ENCODE results near the gene MRGPRG.
"Not testable (repeated sequence)": the region's sequence is repeated elsewhere in the genome, so short reads cannot be mapped to it uniquely, and the experiment has no call there.

DNA sequence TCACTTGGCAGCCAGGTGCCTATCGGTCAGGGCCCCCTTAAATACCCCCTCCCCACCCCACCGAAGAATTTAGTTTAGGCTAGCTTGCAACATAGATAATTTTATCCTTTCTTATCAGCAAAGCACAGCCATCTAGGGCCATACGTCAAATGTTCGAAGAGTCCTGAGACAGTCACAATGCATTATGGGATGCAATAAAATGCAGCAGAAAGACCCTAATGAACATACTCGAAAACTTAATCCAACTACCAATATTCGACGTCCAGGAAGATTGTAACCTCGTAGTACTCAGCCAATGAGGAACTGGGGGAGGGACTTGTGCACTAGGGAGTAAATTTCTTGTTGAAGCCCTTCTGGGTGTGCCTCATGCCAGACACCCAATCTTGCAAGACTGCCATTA lies 43.2 kb upstream of the MRGPRG start:
- not testable (repeated sequence) for TF ChIP-seq SIN3A (IDR thresholded peaks at IDR 0.05; ENCODE audit: low read depth); CTCF (IDR thresholded peaks at IDR 0.05 in 2 of 3, conservative IDR thresholded peaks at IDR 0.05 in 1 of 3; ENCODE audit: borderline replicate concordance in 1 of 3, insufficient read depth in 1 of 3, low read depth in 2 of 3, low read length in 2 of 3); CEBPB (IDR thresholded peaks at IDR 0.05; ENCODE audit: low read depth); ELF1 (IDR thresholded peaks at IDR 0.05; ENCODE audit: borderline replicate concordance, low read depth); POLR2AphosphoS5 (IDR thresholded peaks at IDR 0.05; ENCODE audit: low read depth, low read length); POLR2A (IDR thresholded peaks at IDR 0.05; ENCODE audit: borderline replicate concordance, extremely low read depth, insufficient read depth, insufficient read length)
- TF ChIP-seq, protein P1, sequence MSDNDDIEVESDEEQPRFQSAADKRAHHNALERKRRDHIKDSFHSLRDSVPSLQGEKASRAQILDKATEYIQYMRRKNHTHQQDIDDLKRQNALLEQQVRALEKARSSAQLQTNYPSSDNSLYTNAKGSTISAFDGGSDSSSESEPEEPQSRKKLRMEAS (IDR thresholded peaks at IDR 0.05): not testable (repeated sequence)

All from HCT116 (cell line).